Endodermal cell (in vitro differentiated cells): Measurements from ENCODE around the gene PRKCB. TPM values are rescaled to one million over a fixed set of nuclear protein-coding genes. Genes with fewer than 3 reads are reported as not detected.

Source experiments
- DNase-seq: peaks from one replicate; pipeline ENCODE4 v3.0.0-alpha.2; 2017
- H3K27ac ChIP-seq: 2 replicates; pipeline ENCODE4 v1.5.1; 2013; ENCODE audit warnings: mild to moderate bottlenecking, low read depth, low read length, moderate library complexity
- H3K27me3 ChIP-seq: 2 replicates; pipeline ENCODE4 v1.6.1; 2013; ENCODE audit warnings: mild to moderate bottlenecking, low read length, moderate library complexity; ENCODE audit not compliant: insufficient read depth, control insufficient read depth, poor library complexity, severe bottlenecking
- H3K36me3 ChIP-seq: 2 replicates; pipeline ENCODE4 v1.7.0; 2013; ENCODE audit warnings: mild to moderate bottlenecking, low read length, moderate library complexity; ENCODE audit not compliant: control insufficient read depth, insufficient read depth
- H3K4me1 ChIP-seq: one replicate; pipeline ENCODE4 v1.7.0; 2013; ENCODE audit warnings: low read length; ENCODE audit not compliant: control insufficient read depth, insufficient read depth
- H3K4me3 ChIP-seq: 2 replicates; pipeline ENCODE4 v1.5.1; 2013; ENCODE audit warnings: mild to moderate bottlenecking, low read length, moderate library complexity
- H3K9ac ChIP-seq: 2 replicates; pipeline ENCODE4 v1.6.1; 2013; ENCODE audit warnings: mild to moderate bottlenecking, low read length, moderate library complexity; ENCODE audit not compliant: poor library complexity, severe bottlenecking; ENCODE audit errors: extremely low read depth
- H3K9me3 ChIP-seq: 2 replicates; pipeline ENCODE4 v1.6.1; 2013; ENCODE audit warnings: mild to moderate bottlenecking, low read length, moderate library complexity; ENCODE audit not compliant: control insufficient read depth
- H3K27ac Mint-ChIP-seq: 2 replicates; pipeline ENCODE4 v1.8.0; 2020; ENCODE audit warnings: mixed read lengths
- H3K27me3 Mint-ChIP-seq: 2 replicates; pipeline ENCODE4 v1.8.0; 2021; ENCODE audit warnings: mild to moderate bottlenecking, mixed read lengths; ENCODE audit not compliant: insufficient read depth
- H3K36me3 Mint-ChIP-seq: 2 replicates; pipeline ENCODE4 v1.8.0; 2020; ENCODE audit warnings: low read depth, mixed read lengths
- H3K4me1 Mint-ChIP-seq: 2 replicates; pipeline ENCODE4 v1.8.0; 2020; ENCODE audit warnings: mixed read lengths
- H3K4me3 Mint-ChIP-seq: 2 replicates; pipeline ENCODE4 v1.8.0; 2020; ENCODE audit warnings: mild to moderate bottlenecking, moderate library complexity, mixed read lengths
- H3K9me3 Mint-ChIP-seq: 2 replicates; pipeline ENCODE4 v1.8.0; 2020; ENCODE audit warnings: mild to moderate bottlenecking, mixed read lengths
- WGBS, 2 experiments: methylation state at CpG; one replicate each; pipeline versions ENCODE4 v1.1.5 to v1.1.7; 2013; ENCODE audit warnings: missing lambda C conversion rate in 2 of 2, mixed read lengths in 1 of 2; ENCODE audit not compliant: insufficient coverage in 1 of 2, insufficient read length in 1 of 2; 5-methylcytosine and 5-hydroxymethylcytosine counted together
- total RNA-seq, 2 donors: library from RNA; stranded (reverse); fragmentation: NEBNext Ultra II Directional in 1 of 2; extraction: Animal tissue kit (Norgen Biotek cat#: 25700) in 1 of 2; gene quantifications; 2 replicates in 1 of 2; 3 replicates in 1 of 2; pipeline ENCODE4 v1.2.1, GENCODE V29; 2021
- TF ChIP-seq, protein P1 (sequence below): fragments of 200-600 bp; sonication (generic); conservative IDR thresholded peaks from 2 replicates; pipeline ENCODE4 v1.5.0; 2021; ENCODE audit warnings: antibody characterized with exemption, mild to moderate bottlenecking

Gene PRKCB
- total RNA-seq, 2 donors from 2014 or later = 0.38 to 1.1 TPM

DNA sequence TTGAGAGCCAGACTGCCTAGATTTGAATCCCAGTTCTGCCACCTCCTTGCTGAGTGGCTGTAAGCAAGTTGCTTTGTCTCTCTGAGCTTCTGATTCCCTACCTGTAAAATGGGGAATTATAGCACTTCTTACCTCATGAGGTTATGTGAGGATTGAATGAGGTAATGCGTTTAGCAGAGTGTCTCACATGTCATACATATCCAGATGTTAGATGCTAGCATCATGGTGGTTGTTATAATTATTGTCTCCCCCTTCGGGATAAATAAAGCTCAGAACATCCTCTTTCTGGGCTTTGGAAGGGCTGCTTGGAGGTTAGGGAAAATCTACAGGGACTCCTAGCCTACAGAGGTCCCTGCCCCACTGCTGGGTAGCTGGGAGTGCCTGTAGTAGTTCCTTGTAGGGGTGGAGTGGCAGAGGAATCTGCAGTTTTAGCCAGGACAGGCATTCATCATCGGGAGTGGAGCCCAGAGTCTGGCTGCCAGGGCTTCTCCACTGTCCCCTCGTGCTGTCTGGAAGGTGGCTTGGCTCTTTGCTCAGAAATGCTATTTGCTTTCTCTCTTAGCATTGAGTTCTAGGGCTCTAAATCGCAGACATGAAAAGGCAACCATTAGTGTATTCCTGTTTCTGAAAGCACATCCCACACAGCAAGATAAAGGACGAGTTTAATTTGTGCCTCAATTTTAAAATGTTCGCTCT lies 282.5 kb downstream of the PRKCB start:
- Histone ChIP-seq H3K4me1 (peaks cover 4% of the 10 kb centered on the region), H3K9ac (no peak overlapping the region), H3K36me3 (no peaks in the 10 kb centered on the region), H3K27ac (no peak overlapping the region), H3K9me3 (no peaks in the 10 kb centered on the region), H3K4me3 (no peak overlapping the region), H3K27me3 (no peaks in the 10 kb centered on the region)
- Mint-ChIP-seq H3K4me3 (no peak overlapping the region), H3K27ac (no peak overlapping the region), H3K36me3 (no peaks in the 10 kb centered on the region), H3K27me3 (peaks cover 2% of the 10 kb centered on the region), H3K9me3 (no peaks in the 10 kb centered on the region), H3K4me1 (peaks cover 18% of the 10 kb centered on the region)
- TF ChIP-seq, protein P1, sequence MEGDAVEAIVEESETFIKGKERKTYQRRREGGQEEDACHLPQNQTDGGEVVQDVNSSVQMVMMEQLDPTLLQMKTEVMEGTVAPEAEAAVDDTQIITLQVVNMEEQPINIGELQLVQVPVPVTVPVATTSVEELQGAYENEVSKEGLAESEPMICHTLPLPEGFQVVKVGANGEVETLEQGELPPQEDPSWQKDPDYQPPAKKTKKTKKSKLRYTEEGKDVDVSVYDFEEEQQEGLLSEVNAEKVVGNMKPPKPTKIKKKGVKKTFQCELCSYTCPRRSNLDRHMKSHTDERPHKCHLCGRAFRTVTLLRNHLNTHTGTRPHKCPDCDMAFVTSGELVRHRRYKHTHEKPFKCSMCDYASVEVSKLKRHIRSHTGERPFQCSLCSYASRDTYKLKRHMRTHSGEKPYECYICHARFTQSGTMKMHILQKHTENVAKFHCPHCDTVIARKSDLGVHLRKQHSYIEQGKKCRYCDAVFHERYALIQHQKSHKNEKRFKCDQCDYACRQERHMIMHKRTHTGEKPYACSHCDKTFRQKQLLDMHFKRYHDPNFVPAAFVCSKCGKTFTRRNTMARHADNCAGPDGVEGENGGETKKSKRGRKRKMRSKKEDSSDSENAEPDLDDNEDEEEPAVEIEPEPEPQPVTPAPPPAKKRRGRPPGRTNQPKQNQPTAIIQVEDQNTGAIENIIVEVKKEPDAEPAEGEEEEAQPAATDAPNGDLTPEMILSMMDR = no peak
- peak; percentile 51 for DNase-seq
- 82 to 86% methylated on average over 5 to 7 of the region's 7 CpGs for WGBS, 2 experiments

DNA sequence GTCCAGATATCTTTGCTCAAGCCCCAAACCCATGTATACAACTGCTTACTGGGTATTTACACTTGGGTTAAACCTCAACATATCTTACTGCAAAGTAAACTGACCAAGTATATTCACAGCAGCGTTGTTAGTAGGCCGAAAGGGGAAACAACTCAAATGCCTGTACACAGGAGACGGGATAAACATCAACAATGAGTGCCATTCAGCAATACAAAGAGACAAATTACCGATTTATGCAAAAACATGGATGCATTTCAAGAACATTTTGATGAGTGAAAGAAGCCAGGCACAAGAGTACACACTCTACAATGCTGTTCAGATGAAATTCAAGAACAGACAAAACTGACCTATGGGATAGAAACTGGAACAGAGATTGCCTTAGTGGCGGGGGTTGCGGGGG lies 284.0 kb downstream of the PRKCB start:
- Mint-ChIP-seq H3K27ac (no peak overlapping the region), H3K9me3 (no peaks in the 10 kb centered on the region), H3K4me3 (no peak overlapping the region), H3K27me3 (no peaks in the 10 kb centered on the region), H3K36me3 (no peaks in the 10 kb centered on the region), H3K4me1 (peaks cover 18% of the 10 kb centered on the region)
- DNase-seq = peak; percentile 11
- 84 to 93% methylated on average over 4 to 5 of the region's 6 CpGs for WGBS, 2 experiments
- H3K9me3 ChIP-seq = no peaks in the 10 kb centered on the region
- H3K4me3 ChIP-seq = no peak overlapping the region
- no peaks in the 10 kb centered on the region for H3K27me3 ChIP-seq
- TF ChIP-seq, protein P1 = no peak
- peaks cover 4% of the 10 kb centered on the region for H3K4me1 ChIP-seq
- H3K9ac ChIP-seq = no peak overlapping the region
- no peak overlapping the region for H3K27ac ChIP-seq
- no peaks in the 10 kb centered on the region for H3K36me3 ChIP-seq

DNA sequence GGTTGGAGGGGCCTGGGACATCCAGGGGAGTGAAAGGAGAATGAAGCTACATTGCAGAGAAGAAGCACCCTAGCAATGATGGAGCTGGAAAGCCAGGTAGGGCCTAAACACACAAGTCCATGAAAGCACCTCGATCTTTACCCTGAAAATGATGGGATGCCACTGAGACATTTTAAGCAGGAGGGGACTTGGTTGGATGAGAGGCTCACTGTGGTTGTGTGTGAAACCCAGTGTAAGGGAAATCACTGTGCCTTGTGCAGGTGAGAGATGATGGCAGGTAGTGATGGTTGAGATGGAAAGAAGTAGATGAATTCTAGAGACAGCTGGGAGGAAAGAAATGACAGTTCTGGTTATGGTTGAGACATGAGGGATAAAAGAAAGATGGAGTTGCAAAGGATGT lies 287.5 kb downstream of the PRKCB start:
- Histone ChIP-seq H3K27ac (no peak overlapping the region), H3K9me3 (no peaks in the 10 kb centered on the region), H3K27me3 (no peaks in the 10 kb centered on the region), H3K4me3 (no peak overlapping the region), H3K9ac (no peak overlapping the region), H3K36me3 (no peaks in the 10 kb centered on the region), H3K4me1 (no peaks in the 10 kb centered on the region)
- Mint-ChIP-seq H3K9me3 (no peaks in the 10 kb centered on the region), H3K36me3 (no peaks in the 10 kb centered on the region), H3K4me3 (no peak overlapping the region), H3K4me1 (peaks cover 12% of the 10 kb centered on the region), H3K27ac (no peak overlapping the region), H3K27me3 (no peaks in the 10 kb centered on the region)
- TF ChIP-seq, protein P1 = no peak
- DNase-seq = peak; percentile 17
- WGBS, 2 experiments = 93 to 100% methylated on average over 1 of the region's 1 CpG
